HG02973 (cell line): Measurements from ENCODE around the gene MT3.
"Not testable (repeated sequence)": the region's sequence is repeated elsewhere in the genome, so short reads cannot be mapped to it uniquely, and the experiment has no call there.

Source experiments
- ATAC-seq: cut with Tn5 transposase; IDR thresholded peaks from one replicate; pipeline ENCODE4 v1.9.1; 2021; ENCODE audit warnings: moderate library complexity; ENCODE audit not compliant: unreplicated experiment

Gene MT3

GRCh38 chr16:56608876-56609462 lies 19.6 kb downstream of the MT3 start:
- ATAC-seq, result no peak

DNA sequence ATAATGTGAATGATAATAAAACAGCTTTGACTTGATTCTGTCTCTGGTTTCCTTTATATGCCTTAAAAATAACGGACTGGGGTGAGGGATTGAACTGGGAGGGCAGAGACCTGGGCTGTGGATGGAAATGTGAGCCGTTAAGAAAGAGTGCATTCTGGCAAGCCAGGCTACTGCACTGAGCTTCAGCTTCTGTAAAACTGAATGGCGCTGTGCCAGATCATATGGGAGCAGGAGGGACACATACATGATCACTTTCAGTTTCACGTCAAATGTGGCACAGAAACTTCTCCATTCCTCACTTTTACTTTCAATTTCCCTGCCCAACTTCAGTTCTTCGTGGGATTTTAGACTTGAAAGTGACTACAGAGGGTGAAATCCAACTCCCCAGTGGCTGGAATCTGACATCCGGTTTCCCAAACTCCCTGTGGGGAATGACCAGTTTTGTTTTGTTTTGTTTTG lies 20.2 kb downstream of the MT3 start:
- ATAC-seq, result peak; percentile 31

GRCh38 chr16:56610017-56610608 lies 20.8 kb downstream of the MT3 start:
- ATAC-seq, result no peak

DNA sequence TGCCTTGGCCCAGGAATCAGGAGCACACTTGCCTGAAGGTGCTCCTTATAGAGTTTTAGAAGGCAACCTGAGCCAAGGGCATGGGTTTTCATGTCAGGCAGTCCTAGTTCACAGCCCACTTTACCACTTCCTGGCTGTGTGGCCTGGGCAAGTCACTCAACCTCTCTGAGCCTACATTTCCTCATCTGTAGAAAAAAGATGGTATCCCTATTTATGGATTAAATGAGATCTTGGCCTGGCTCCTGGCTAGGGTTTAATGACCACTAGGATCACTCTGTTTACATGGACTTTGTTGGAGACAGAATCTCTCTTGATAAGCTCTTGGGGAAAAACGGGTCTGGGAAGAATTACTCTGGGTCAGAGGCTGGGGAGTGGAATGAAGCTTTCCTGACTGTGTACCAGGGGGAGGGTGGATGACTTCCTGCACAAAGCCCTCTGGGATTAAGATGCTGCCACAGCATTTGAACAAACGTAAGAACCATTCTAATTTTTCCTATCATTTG lies 21.3 kb downstream of the MT3 start:
- ATAC-seq, result no peak

- ATAC-seq, result no peak
These were observed 22.0 kb downstream of the MT3 start for GRCh38 chr16:56611281-56611833.

- ATAC-seq, result no peak
These were observed 24.4 kb downstream of the MT3 start for GRCh38 chr16:56613706-56614105.

DNA sequence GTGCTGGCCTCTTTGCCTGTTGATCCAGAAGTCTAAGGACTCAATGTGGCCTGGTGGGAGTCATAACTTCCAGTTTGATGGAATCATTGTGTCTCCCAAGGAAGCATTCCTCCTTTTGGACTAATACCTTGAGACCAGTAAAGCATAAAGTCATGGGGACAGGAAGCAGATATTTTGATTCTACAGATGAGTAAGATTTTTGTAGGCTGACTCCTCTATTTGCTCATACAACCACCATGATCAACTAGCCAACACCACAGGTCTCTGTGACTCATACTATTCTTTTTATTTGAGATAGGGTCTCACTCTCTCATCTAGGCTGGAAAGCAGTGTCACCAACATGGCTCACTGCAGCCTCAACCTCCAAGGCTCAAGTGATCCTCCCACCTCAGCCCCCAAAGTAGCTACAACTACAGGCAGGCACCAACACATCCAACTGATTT lies 25.2 kb downstream of the MT3 start:
- ATAC-seq, result no peak

- ATAC-seq, result no peak
These were observed 26.0 kb downstream of the MT3 start for GRCh38 chr16:56615353-56615752.

DNA sequence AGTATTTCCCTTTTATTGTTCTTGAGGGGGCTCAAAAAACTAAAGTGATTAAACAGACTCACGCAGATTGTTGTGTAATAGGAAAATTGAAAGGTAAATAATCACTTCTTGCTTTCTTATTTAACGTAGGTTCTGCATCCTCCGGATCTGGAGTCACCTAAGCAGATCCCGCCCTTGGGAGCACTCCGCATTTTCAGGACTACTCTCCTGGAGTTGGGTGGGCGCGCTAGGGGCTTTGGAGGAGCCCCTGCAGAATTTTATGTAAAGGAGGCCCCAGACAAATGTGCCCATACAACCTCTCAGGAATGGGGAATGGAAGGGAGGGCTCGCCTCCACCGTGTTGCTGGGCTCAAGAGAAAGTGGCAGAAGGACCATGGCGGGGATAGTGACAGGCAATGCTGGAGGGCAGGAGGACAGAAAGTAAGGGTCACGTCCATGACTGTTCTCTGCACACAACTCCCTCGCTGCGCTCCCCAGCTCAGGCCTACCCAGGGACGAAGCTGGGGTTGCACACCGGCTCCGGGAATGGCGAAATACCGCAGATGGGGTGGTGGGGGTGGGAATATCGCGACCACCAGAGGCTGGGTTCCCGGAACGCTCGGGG lies 27.4 kb downstream of the MT3 start:
- no peak for ATAC-seq

DNA sequence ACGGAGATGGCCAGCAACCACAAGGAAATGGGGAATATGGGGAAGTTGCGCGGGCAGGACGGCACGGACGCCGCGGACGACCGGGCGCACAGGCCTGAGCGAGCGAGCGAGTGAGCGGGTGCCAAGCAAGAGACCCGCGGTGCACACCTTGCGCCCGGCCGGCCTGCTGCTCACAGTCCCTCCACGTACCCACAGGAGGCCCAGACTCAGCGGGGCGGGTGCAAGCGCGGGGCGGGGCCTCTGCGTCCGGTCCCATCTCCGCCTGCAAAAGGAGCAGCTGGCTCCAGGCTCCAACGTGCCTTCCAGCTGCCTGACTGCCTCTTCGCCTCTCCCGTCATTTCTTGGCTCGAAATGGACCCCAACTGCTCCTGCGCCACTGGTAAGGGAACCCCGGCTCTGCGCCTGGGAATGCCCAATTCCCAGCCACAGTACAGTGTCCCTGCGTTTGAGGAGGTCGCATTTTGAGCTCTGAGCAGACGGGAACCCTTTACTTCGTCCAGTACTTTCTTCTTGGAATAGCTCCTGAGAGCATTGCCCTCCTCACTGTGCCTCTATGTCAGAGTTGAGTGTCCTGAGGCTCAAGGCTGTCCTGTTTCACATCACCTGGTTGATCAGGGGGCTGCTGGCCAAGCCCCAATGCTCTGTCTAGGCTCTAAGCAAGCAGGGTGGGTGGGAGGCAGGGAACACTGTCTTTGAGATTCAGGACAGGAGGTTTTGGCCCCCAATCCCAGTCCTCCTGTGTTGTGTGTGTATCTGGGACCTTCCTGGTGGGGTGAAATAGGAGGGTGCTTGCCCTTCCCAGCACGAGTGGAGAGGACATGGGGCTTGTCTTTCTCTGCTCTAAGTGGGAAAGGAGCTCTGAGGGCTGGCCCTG lies 28.1 kb downstream of the MT3 start:
- no peak for ATAC-seq

GRCh38 chr16:56618138-56618537 lies 28.8 kb downstream of the MT3 start:
- ATAC-seq, result no peak

GRCh38 chr16:56620339-56620897 lies 31.1 kb downstream of the MT3 start:
- no peak for ATAC-seq

DNA sequence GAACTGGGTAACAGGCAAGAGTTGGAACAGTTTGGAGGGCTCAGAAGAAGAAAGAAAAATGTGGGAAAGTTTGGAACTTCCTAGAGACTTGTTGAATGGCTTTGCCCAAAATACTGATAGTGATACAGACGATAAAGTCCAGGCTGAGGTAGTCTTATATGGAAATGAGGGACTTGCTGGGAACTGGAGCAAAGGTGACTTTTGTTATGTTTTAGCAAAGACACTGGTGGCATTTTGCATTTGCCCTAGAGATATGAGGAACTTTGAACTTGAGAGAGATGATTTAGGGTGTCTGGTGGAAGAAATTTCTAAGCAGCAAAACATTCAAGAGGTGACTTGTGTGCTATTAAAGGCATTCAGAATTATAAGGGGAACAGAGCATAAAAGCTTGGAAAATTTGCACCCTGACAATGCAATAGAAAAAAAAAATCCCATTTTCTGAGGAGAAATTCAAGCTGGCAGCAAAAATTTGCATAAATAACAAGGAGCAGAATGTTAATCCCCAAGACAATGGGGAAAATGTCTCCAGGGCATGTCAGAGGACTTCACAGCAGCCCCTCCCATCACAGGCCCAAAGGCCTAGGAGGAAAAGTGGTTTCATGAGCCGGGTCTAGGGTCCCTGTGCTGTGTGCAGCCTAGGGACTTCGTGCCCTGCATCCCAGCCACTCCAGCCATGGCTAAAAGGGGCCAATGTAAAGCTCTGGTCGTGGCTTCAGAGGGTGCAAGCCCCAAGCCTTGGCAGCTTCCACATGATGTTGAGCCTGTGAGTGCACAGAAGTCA lies 32.5 kb downstream of the MT3 start:
- ATAC-seq, result not testable (repeated sequence)

- not testable (repeated sequence) for ATAC-seq
These were observed 33.9 kb downstream of the MT3 start for GRCh38 chr16:56623184-56623583.

DNA sequence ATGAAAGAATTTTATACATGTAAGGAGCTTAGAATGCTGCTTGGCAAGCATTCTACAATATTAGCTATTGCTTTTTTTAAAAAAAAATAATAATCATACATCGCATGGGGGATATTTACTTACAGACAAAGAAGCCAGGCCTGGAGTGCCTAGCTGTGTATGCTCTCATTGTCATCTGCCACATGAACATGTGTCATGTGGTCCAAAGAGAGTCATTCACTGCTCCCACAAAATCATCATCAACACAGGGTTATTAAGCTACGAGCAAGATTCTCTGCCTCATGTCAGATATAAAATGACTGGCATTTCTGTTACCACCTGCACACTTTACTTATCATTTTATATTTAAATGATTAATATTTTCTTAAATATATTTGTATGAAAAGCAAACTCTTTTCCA lies 34.3 kb downstream of the MT3 start:
- no peak for ATAC-seq

DNA sequence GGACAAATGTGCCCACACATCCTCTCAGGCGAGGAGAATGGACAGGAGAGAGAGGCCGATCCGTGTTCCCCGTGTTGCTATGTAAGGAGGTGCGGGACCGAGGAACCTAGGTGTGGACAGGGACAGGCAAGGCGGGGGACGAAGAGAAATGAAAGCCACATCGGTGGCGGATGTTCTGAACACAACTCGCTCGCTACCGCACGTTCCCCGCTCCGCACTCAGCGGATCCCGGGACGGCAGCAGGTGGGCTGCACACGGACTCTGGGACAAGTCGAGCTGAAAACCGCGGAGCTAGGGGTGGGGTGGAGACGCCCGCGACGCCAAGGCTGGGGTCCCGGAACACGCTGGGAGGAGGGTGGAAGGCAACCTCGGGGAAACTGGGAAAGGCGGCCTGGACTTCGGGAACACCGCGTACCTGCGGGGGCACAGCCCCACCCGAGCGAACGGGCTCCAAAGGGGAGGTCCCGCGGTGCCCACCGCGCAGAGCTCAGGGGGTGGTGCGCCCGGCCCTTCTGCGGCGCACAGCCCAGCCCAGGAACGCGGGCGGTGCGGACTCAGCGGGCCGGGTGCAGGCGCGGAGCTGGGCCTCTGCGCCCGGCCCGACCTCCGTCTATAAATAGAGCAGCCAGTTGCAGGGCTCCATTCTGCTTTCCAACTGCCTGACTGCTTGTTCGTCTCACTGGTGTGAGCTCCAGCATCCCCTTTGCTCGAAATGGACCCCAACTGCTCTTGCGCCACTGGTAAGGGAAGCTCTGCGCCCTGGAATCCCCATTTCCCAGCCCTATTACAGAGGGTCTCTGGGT lies 36.0 kb downstream of the MT3 start, which contains the start of gene MT1E:
MT1E (plus strand) TSS at position 642 of the 803 bp plus-strand sequence; CDS start at position 713, 71 bp downstream.
- peak; percentile 60 for ATAC-seq

DNA sequence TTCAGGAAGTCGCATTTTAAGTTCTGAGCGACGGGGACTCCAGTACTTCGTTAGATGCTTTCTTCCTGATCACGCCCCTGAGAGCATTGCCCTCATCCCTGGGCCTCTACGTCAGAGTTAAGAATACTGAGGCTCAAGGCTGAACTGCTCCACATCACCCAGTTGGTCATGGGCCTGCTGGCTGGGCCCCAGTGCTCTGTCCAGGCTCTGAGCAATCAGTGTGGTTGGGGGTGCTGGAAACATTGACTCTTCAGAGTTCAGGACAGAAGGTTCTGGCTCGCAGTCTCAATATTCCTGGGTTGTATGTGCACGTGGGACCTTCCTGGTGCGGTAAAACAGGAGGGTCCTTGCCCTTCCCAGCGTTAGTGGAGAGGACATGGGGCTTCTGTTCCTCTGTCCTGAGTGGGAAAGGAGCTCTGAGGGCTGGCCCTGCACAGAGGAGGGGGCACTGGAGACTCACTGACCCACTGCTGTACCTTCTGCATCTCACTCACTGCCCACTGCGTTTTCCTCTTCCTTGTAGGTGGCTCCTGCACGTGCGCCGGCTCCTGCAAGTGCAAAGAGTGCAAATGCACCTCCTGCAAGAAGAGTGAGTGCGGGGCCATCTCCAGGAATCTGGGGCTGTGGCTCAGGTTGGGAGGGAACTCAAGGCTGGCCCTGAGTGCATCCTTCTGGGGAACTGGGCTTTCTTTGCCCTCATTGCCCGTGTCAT lies 36.8 kb downstream of the MT3 start:
- ATAC-seq, result no peak

- ATAC-seq, result no peak
These were observed 37.4 kb downstream of the MT3 start for GRCh38 chr16:56626685-56627084.
